GM19397 (cell line): Measurements from ENCODE around the gene MOSMO.
"Not testable (repeated sequence)": the region's sequence is repeated elsewhere in the genome, so short reads cannot be mapped to it uniquely, and the experiment has no call there.

Experiments
- ATAC-seq: cut with Tn5 transposase; IDR thresholded peaks from one replicate; pipeline ENCODE4 v1.9.1; 2021; ENCODE audit warnings: mild to moderate bottlenecking, moderate library complexity; ENCODE audit not compliant: unreplicated experiment

Gene MOSMO

DNA sequence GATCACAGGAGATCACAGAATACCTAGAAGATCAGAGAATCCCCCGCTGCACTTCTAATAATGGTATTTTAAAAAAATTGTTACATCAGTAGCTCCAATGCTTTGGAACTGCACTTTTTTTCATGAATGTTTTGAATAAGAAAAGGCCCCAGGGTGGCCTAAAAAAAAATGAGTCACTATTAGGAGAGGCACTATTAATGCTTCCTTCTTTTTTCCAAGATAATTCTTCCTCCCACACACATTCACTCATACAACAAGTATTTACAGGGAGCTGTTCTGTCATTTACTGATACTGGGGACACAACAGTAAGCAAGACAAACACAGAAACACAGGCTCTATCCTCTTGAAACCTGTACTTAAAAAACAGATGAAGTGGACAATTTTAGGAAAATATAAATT lies 6.3 kb upstream of the MOSMO start:
- ATAC-seq = no peak

DNA sequence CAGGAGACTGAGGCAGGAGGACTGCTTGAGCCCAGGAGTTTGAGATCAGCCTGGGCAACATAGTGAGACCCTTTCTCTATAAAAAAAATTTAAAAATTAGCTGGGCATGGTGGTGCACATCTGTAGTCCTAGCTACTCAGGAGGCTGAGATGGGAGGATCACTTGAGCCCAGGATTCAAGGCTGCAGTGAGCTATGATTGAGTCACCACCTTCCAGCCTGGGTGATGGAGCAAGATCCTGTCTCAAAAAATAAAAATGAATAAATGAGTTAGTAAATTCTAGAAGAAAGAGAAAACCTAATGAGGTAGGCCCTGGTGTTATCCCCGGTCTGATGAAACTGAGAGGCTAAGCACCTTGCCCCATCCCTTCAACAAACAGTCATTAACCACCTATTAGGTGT lies 5.9 kb upstream of the MOSMO start:
- ATAC-seq = not testable (repeated sequence)

DNA sequence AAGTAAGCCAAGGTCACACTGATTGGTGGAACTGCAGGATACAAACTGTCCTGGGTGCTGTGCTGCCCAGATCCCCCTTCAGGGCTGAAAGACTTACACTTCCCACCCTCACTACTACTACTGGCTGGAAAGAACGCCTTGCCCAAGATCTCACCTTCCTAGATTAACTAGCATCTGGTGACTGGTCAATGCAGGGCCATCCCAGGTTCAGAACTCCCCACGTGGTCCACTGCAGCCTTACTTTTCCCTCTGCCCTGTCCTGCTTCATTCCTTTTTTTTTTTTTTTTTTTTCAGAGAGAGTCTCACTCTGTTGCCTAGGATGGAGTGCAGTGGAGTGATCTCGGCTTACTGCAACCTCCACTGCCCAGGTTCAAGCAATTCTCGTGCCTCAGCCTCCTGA lies 4.7 kb upstream of the MOSMO start:
- ATAC-seq = no peak

DNA sequence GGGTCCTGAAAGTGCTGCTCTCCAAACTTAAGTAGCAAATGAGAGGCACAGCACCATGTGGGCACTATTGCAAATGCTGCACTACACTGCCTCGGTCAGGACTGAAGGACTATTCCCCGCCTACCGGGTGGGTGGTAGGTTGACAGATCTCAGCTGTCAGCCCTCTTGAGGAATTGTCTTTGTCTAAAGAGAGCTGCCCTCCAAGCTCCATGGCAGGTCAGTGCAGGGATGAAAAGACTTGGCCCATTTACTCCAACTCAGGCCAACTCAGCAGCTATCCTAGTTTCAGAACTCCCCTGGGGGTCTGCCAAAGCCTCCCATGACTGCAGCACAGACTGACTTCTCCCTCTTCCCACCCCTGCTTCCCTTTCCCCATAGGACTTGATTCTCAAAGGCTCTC lies 3.6 kb upstream of the MOSMO start:
- no peak for ATAC-seq

DNA sequence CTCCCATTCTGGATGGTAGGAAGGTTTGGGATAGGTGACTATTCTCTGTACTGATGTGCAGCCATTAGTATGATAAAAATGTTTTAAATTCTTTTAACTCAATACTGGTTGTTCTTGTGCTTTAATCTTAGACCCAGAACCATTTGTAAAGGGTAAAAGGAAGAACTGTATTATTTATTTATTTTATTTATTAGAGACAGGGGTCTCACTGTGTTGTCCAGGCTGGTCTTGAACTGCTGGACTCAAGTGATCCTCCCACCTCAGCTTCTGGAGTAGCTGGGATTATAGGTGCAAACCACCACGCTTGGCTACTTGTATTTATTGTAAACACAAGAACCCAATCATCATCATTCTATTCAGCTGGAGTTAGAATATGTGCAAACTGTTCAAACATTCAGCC lies 2.2 kb upstream of the MOSMO start:
- no peak for ATAC-seq

DNA sequence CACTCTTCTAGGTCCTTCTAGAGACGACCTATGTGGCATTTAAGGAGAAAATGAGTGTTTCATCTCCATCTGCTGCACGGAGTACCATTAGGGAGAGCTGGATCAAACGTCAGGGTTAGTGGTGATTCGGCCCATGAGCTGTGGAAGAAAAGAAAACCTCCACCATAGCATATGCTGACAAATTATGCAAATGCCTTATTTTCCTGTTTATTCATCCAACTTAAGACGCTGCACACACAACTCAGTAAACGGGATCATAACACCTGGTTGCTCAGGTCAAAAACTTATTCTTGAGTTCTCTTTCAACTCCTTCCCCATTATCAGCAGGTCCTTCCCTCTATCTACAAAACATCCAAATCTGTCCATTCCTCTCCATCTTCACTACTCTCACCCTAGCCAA lies 1.3 kb upstream of the MOSMO start:
- ATAC-seq = no peak

DNA sequence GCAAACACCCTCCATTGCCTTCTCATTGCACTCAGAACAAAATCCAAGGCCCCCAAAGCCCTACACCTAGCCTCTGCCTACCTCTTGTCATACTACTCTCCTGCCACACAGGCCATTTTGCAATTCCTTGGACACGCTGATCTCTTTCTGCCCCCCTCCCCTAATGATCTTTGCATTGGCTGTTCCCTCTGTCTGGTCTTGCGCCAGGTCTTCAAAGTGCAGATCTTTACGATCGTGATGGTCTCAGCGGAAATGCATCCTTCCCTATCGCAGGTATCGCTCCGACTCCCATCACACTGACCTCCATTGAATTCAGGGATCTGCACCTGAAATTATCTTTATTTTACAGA lies 777 bp upstream of the MOSMO start:
- ATAC-seq = no peak

DNA sequence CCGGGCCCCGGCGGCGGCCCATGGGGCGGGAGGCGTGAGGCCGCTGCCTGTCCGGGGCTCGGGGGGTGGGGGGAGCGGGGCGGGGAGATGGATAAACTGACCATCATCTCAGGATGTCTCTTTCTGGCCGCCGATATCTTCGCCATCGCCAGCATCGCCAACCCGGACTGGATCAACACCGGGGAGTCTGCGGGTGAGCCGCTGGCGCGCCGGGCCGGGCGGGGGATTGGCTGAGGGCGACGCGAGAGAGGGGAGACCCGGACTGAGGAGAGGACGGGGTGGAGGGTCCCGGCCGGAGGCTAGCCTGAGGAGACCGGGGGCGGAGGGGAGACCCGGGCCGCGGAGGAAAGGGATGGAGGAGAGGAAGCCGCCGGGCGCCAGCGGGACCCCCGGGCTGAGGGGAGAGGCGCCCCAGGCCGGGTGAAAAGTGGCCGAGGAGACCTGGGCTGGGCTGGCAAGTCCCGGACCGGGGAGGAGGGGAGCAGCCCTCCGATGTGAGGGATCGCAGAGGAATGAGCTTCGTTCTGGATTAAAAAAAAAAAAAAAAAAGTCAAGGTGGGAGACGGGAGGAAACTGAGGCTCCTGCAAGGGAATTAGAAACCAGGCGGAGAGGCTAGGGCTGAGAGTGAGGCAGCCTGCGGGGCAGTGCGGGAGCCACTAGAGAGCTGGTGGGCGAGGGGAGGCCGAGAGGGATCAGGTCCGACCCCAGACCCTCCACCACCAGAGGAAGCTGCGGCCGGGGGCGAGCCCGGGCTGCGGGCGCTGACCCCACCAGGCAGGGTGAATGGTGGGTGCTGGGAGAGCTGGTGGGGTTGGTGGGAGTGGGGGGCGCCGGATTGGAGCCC lies 526 bp downstream of the MOSMO start:
- ATAC-seq = peak; percentile 29

DNA sequence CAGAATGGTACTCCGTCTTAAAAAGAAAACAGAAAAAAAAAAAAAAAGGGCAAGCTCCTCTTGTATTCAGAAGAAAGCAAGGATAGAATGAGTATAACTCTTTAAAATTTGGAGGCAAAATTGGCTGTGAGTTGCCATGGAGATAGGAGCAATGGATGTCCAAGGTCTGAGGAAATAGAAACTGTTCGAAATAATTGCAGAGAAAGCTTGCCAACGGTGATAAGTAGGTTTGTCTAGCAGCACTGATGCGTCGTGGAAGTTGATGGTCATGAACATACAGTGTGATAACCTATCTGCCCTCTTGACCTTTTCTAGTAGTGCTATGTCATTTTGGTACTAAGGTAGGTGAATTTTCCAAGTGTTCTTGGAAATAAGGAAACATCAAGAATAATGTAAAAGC lies 3.0 kb downstream of the MOSMO start:
- ATAC-seq = no peak

DNA sequence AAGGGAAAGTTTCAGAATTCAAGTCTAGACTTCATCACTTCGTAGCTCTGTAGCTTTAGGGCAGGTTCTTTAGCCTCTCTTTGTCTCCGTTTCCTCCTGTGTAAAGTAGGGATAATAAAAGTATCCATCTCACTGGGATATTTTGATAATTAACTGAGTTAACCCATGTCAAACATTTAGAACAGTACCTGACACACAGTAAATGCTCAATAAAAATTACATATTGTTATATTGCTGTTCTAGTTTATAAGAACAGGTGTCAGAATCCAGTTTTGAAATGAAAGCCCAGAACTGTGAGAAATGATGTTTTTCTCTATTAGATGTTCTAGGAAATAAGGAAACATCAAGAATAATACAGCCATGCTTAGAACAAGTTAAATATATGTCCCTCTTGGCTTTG lies 4.3 kb downstream of the MOSMO start:
- ATAC-seq = no peak

DNA sequence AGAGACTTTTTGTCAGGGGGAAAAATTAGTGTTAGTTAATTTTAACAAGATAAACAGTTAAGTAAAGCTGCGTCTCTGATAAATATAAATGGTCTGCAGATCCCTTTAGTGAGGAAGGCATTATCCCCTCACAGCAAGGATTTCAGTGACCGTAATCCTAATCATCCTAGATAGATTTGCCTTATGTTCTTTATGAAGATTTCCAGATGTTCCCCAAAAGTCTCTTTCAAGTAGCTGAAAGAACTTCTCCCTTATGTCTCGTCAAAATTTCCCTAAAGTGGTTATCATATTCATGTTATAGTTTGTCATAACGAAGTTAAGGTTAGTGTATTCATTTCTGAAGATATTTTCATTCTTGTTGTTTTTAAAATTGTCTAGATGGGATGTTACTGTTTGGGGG lies 5.6 kb downstream of the MOSMO start:
- ATAC-seq = no peak

DNA sequence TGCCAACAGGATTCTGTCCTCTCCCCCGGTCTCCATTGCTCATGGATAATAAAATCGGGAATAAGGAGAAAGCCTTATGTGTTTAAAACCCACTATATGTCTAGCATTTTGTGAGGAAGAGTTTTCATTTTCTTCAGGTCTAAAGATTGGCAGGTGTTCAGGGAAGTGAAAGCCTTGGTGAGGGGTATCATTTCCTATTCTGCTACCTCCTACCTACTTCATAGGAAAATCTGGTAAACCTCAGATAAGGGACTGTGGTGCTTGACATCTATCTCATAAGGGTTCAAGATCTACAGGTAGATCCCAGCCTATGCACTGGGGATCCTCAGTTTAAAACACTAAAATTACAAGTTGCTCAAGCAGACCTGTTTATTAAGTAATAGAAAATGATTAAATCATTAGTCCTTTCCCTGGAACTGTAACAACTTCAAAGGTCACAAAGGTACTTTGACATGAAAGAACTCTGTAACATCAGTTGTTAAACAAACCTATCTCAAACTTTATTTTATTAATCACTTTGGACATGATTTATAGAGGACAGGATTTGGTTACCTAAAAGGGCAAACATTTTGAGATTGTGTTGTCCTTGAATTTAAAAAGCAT lies 6.5 kb downstream of the MOSMO start:
- ATAC-seq = no peak

DNA sequence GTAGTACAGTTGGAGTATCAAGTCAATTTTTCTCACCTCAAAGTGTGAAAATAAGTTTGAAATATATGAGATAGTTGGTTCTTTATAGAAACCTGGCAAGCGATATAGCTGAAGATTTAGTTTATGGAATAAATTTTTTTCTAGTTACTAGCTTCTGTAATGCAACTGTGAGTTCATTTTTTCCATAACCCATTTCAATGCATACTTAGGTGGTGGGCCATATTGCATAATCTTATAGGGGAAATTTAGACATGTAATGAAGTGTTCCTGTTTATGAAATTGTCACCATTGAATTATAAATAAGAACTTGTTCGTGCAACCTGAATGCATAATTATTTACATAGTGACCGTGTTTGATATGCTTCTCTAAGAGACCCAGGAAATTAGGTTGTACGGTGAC lies 9.0 kb downstream of the MOSMO start:
- ATAC-seq = no peak

DNA sequence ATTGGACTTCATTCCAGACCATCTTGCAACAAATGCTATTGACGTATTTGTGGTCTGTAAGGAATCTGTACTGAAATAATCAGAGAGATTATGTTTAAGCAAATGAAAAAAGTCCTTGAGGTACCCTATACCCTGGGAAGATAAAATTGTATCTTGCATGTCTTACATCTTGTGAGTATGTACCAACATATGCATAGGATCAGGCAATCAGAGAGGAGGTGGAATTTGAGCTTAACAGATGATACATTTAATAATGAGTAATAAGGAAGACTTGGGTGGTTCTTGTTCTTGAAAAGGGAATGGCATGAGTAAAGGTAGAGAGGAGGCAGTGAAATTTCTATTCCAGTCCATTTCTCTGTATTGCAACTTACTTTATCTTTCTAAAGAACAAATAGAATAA lies 10.6 kb downstream of the MOSMO start:
- no peak for ATAC-seq

DNA sequence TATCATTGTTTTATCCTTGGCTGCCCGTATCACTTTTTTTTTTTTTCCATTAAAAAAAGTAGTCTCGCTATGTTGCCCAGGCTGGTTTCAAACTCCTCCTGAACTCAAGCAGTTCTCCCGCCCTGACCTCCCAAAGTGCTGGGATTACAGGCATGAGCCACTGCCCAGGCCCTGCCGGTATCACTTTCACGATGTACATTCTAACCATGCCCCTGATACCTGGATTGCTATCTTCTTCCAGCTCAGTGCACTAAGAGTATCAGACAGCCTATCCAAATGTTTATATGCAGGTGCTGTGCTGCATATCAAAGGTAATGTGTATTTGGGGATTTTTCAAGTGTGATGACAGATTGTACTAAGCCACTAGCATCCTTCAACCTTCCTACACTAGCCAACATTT lies 14.2 kb downstream of the MOSMO start:
- ATAC-seq = no peak

DNA sequence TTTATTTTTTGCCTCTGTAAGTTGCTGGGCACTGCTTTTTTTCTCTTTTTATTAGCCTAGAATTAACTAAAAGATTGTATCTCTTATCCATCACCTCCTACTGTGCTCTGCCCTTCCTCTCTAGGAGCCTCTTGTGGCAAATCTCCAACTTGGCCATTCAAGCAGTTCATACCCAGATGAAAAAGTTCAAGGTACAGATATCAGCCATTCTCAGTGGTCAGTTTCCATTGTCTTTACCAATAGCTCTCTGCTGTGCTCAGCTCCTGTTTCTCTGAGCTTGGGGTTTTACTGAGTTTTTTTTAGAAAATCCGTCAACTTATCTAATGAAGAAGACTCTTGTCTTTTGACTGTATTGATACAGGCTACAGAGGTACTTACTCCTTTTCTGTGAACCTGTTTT lies 15.6 kb downstream of the MOSMO start:
- ATAC-seq = no peak

DNA sequence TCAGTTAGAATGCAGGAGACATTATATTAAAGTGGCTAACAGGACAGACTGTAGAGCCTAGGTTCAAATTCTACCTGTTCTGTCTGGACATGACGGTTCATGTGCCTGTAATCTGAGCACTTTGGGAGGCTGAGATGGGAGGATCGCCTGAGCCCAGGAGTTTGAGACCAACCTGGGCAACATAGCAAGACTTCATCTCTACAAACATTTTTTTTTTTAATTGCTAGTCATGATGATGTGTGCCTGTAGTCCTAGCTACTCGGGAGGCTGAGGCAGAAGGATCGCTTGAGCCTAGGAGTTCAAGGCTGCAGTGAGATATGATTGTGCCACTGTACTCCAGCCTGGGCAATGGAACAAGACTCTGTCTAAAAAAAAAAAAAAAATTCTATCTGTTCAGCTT lies 16.9 kb downstream of the MOSMO start:
- ATAC-seq = not testable (repeated sequence)

DNA sequence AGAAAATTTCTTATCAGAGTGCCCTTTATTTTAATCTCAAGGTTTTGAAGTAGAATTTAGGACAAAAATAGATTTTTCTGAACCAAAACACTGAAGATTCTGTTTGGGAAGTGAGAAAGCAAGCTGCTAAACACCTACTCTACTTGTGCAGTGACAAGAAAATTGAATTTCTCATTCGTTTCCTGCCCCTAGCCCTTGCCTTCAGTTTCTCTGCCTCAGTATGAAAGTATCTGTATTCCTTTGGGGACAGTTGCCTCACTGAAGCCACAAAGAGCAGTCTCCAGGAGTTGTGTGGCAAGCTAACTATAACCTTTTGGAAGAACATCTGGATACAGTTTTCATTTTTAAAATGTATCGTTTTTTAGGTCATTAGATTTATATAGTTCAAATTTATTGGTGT lies 19.7 kb downstream of the MOSMO start:
- no peak for ATAC-seq

DNA sequence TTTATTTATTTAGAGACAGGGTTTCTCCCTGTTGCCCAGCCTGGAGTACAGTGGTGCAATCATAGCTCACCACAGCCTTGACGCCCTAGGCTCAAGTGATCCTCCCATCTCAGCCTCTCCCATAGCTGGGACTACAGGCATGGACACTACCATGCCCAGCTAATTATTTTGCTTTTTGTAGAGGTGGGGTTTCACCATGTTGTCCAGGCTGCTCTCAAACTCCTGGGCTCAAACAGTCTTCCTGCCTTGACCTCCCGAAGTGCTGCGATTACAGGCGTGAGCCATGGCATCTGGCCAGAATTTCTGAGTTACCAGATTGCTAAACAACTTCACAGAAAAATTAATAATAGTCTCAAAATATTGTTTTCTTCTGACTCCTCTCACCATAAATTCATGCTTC lies 21.7 kb downstream of the MOSMO start:
- no peak for ATAC-seq

DNA sequence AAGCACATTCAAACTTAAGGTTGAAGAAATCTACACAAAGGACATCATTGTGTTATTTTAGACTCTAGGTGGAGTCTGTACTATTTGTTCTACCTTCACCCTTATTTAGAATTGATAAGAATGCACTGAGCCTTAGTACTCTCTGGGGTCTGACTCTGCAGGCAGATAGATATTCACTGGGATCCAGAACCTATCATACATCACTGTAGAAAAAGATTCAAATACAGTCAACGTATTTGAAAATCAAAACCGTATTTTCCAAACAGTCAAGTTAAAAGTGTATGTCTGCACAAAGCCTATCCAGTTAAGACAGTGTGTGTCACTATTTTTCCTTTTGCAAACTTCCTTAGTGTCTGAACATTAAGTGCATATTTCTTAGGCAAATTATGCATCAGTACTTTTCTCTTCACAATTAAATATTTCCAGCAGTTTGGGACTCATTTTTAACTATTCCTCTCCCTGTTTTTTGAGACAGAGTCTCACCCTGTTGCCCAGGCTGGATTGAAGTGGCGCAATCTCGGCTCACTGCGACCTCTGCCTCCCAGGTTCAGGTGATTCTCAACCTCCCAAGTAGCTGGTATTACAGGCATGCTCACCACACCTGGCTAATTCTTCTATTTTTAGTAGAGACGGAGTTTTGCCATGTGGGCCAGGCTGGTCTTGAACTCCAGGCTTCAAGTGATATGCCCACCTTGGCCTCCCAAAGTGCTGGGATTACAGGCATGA lies 22.3 kb downstream of the MOSMO start:
- ATAC-seq = no peak

DNA sequence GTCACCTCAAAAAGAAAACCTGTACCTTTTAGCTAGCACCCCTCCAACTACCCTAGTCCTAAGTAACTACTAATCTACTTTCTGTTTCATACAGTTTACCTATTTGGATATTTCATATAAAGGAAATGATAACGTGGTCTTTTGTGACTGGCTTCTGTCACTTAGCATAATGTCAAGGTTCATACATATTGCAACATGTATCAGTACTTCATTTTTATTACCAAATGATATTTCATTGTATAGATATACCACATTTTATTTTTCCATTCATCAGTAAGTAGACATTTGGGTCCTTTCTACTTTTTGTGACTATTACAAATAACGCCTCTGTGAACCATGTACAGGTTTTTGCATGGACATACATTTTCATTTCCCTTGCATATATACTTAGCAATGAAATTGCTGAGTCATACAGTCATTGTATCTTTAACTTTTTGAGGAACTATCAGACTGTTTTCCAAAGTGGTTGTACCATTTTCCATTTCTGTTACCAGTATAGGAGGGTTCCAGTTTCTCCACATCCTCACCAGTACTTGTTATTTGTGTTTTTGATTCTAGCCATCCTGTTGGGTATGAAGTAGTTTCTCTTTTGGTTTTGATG lies 23.7 kb downstream of the MOSMO start:
- no peak for ATAC-seq

DNA sequence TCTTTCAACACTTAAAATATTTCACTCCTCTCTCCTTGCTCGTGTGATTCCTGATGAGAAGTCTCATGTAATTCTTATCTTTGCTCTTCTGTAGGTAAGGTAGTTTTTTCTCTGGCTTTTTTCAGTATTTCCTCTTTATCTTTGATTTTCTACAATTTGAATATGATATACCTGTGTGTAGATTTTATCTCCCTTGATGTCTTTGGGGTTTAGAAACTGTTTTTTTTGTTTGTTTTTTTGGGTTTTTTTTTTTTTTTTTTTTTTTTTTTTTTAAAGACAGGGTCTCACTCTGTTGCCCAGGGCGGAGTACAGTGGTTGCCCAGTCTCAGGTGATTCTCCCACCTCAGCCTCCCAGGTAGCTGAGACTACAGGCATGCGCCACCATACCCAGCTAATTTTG lies 26.6 kb downstream of the MOSMO start:
- ATAC-seq = no peak
